ENCODE measurements around the gene TMIE. TPM values are rescaled to one million over a fixed set of nuclear protein-coding genes. Genes with fewer than 3 reads are reported as not detected.

The TMIE gene
- total and polyA plus RNA-seq, 2 of the 8 experiments (the other 6 are each of a cell fraction or from before 2014, with no cell fraction given): 0.45 to 0.67 TPM

DNA sequence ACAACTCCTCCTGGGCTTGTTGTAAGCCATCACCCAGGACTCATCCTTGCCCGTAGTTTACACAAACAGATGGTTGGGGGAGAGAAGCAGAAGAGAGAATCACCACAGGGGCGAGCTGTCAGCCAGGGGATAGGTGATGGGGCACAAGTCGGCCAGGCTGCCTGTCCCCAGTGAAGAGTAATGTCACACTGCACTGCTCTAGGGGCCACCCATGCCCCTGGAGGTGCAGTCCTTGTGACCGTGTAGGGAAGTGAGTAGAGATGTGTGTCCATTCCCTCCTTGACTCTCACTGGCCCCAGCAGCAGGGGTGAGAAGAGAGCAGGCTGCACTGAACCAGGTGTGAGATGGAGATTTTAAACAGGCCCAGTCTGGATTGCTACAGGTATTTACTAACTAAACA, 33.6 kb downstream of the TMIE start:
- no peaks in the 10 kb centered on the region for H3K79me1 ChIP-seq (ENCODE audit: low read depth, low read length)
- H3K56ac ChIP-seq (replicated peaks; ENCODE audit: insufficient read length, low read depth, low read length): no peak overlapping the region
- CTCF ChIA-PET (ENCODE audit: partially characterized antibody): interaction anchor here (0.9 to 1.7 kb wide), 6 partner anchors 11 to 275 kb away, joined by 3 to 5 read pairs (median 4); partner anchors contain the start of gene PRSS50

More for the DNA sequence above, 33.6 kb downstream of the TMIE start:
- Histone ChIP-seq H4K8ac (ENCODE audit: extremely low read depth, insufficient read depth, low read length) (no peak overlapping the region), H2BK120ac (replicated peaks; ENCODE audit: low read depth, low read length) (no peak overlapping the region), H2BK15ac (ENCODE audit: low read length) (no peak overlapping the region), H3K14ac (ENCODE audit: insufficient read length) (no peak overlapping the region), H4K5ac (ENCODE audit: insufficient read length, low read depth, low read length) (no peak overlapping the region), H3K4me1 (replicated peaks in 1 of 4; ENCODE audit: control insufficient read depth in 3 of 4, insufficient read depth in 4 of 4, low read length in 3 of 4) (no peaks in the 10 kb centered on the region), H3K27me3 (replicated peaks in 1 of 4; ENCODE audit: control insufficient read depth in 3 of 4, extremely low read depth in 1 of 4, insufficient read depth in 3 of 4, low read length in 3 of 4) (no peaks in the 10 kb centered on the region), H3K27ac (ENCODE audit: low read depth, low read length) (no peak overlapping the region), H3K23me2 (ENCODE audit: low read depth, low read length) (no peaks in the 10 kb centered on the region), H2AK5ac (ENCODE audit: low read depth, low read length) (no peak overlapping the region), H3K23ac (ENCODE audit: insufficient read length) (no peak overlapping the region), H3K4ac (replicated peaks; ENCODE audit: insufficient read length, low read depth, low read length) (no peak overlapping the region), H2AFZ (ENCODE audit: low read length) (no peak overlapping the region), H3K4me2 (ENCODE audit: insufficient read depth in 1 of 2, low read depth in 2 of 2, low read length in 2 of 2) (no peak overlapping the region), H2BK12ac (ENCODE audit: low read depth, low read length) (no peak overlapping the region), H2BK20ac (ENCODE audit: low read length) (no peak overlapping the region), H4K20me1 (replicated peaks in 1 of 2; ENCODE audit: control insufficient read depth in 1 of 2, insufficient read depth in 2 of 2, low read length in 2 of 2) (peaks cover 0 to 1% of the 10 kb centered on the region in 2 experiments), H3K36me3 (ENCODE audit: control insufficient read depth in 2 of 4, insufficient read depth in 4 of 4, low read length in 3 of 4) (no peaks in the 10 kb centered on the region), H3K79me2 (ENCODE audit: control insufficient read depth in 1 of 2, insufficient read depth in 2 of 2, low read length in 2 of 2) (no peaks in the 10 kb centered on the region), H4K91ac (replicated peaks; ENCODE audit: insufficient read length, low read length) (no peak overlapping the region), H2BK5ac (ENCODE audit: low read depth, low read length) (no peak overlapping the region), H3K9me3 (ENCODE audit: insufficient read depth in 2 of 2, low read depth in 1 of 2, low read length in 1 of 2) (no peaks in the 10 kb centered on the region), H3K4me3 (ENCODE audit: extremely low read depth in 1 of 4, insufficient read depth in 2 of 4, low read depth in 3 of 4, low read length in 4 of 4) (no peak overlapping the region), H3K18ac (ENCODE audit: extremely low read depth, low read length) (no peak overlapping the region), H3K9ac (replicated peaks in 1 of 4; ENCODE audit: extremely low read depth in 1 of 4, low read depth in 3 of 4, low read length in 3 of 4) (no peak overlapping the region)
- 86% methylated on average over 4 of the region's 4 CpGs; no CpG with 5 or more reads in 1 of the 2 experiments for WGBS, 2 experiments (ENCODE audit: extremely low coverage in 1 of 2, insufficient coverage in 1 of 2, insufficient read length in 1 of 2, insufficient replicate concordance in 2 of 2, low coverage in 1 of 2, low lambda C conversion rate in 2 of 2, missing lambda C conversion rate in 1 of 2)
- POLR2A ChIA-PET (ENCODE audit: partially characterized antibody): no interaction called here
- no peak for FAIRE-seq
- peak in 1 of 2 experiments; percentile 41 for DNase-seq (ENCODE audit: low read depth in 1 of 2, low spot score in 2 of 2)
- TF ChIP-seq RAD21 (IDR thresholded peaks at IDR 0.05 in 1 of 2, conservative IDR thresholded peaks at IDR 0.05 in 1 of 2; ENCODE audit: low read depth in 2 of 2, low read length in 2 of 2) (0 out of 4 replicates have a peak, but pooled peaks have one; percentile 6 to 20), KDM5A (IDR thresholded peaks at IDR 0.05; ENCODE audit: low read length) (no peak)
